Activated naive CD4-positive, alpha-beta T cell treated with anti-CD3 and anti-CD28 coated beads for 36 hours (primary cell): ENCODE measurements around the gene MRPL50. TPM values are rescaled to one million over a fixed set of nuclear protein-coding genes. Genes with fewer than 3 reads are reported as not detected.

ENCODE experiments used
- CTCF ChIA-PET: fragments of 350-600 bp; sonication (Branson Sonifier 250); formaldehyde crosslinking; loops from one replicate; lab custom pipeline; 2021; ENCODE audit warnings: antibody characterized with exemption; lab: Charles Lee
- DNase-seq: peaks from one replicate; pipeline ENCODE4 v3.0.0-alpha.2; 2020
- H3K27ac Mint-ChIP-seq: one replicate; pipeline ENCODE4 v1.8.0; 2021; ENCODE audit warnings: mild to moderate bottlenecking, mixed read lengths
- H3K27me3 Mint-ChIP-seq: one replicate; pipeline ENCODE4 v1.8.0; 2021; ENCODE audit warnings: low read depth, mixed read lengths
- H3K36me3 Mint-ChIP-seq: one replicate; pipeline ENCODE4 v1.8.0; 2021; ENCODE audit warnings: low read depth, mixed read lengths
- H3K4me1 Mint-ChIP-seq: one replicate; pipeline ENCODE4 v1.8.0; 2021; ENCODE audit warnings: low read depth, mixed read lengths
- H3K4me3 Mint-ChIP-seq: one replicate; pipeline ENCODE4 v1.8.0; 2021; ENCODE audit warnings: mild to moderate bottlenecking, moderate library complexity, mixed read lengths
- H3K9me3 Mint-ChIP-seq: one replicate; pipeline ENCODE4 v1.8.0; 2021; ENCODE audit warnings: mixed read lengths
- intact Hi-C: fragments of 100-400 bp; cut with micrococcal nuclease; formaldehyde crosslinking; loops from one replicate; pipeline ENCODE4 v1.15.1; 2023
- total RNA-seq, 2 experiments: library from RNA; stranded (reverse); gene quantifications; one replicate each; pipeline ENCODE4 v1.2.3, GENCODE V29; 2021

Gene MRPL50
- total RNA-seq, 2 experiments from 2014 or later: 13.2 to 14.3 TPM

- peaks cover 59% of the 10 kb centered on the region for H3K9me3 Mint-ChIP-seq
- peaks cover 5% of the 10 kb centered on the region for H3K4me1 Mint-ChIP-seq
- peaks cover 49% of the 10 kb centered on the region for H3K36me3 Mint-ChIP-seq
- intact Hi-C loops: no loop called here
- H3K4me3 Mint-ChIP-seq: no peak overlapping the region
- no peaks in the 10 kb centered on the region for H3K27me3 Mint-ChIP-seq
- CTCF ChIA-PET: no interaction called here
- DNase-seq: no peak
- no peak overlapping the region for H3K27ac Mint-ChIP-seq
These were observed 16.4 kb upstream of the MRPL50 start for GRCh38 chr9:101414839-101415238.

DNA sequence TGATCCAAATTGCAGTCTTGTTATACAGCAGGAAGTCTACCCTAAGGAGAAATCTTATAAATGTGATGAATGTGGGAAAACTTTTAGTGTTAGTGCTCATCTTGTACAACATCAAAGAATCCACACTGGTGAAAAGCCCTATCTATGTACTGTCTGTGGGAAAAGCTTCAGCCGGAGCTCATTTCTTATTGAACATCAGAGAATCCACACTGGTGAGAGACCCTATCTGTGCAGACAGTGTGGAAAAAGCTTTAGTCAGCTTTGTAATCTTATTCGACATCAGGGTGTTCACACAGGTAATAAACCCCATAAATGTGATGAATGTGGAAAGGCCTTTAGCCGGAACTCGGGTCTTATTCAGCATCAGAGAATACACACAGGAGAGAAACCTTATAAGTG, 10.7 kb upstream of the MRPL50 start:
- intact Hi-C loops: no loop called here
- DNase-seq: no peak
- Mint-ChIP-seq H3K4me1 (peaks cover 6% of the 10 kb centered on the region), H3K4me3 (no peak overlapping the region), H3K27me3 (no peaks in the 10 kb centered on the region), H3K9me3 (peaks cover 76% of the 10 kb centered on the region), H3K27ac (no peak overlapping the region), H3K36me3 (peaks cover 81% of the 10 kb centered on the region)
- CTCF ChIA-PET: no interaction called here

GRCh38 chr9:101408374-101409078, 10.1 kb upstream of the MRPL50 start:
- Mint-ChIP-seq H3K4me3 (no peak overlapping the region), H3K27me3 (no peaks in the 10 kb centered on the region), H3K36me3 (peaks cover 83% of the 10 kb centered on the region), H3K9me3 (peaks cover 76% of the 10 kb centered on the region), H3K27ac (no peak overlapping the region), H3K4me1 (peaks cover 9% of the 10 kb centered on the region)
- CTCF ChIA-PET: no interaction called here
- intact Hi-C loops: no loop called here
- DNase-seq: no peak

DNA sequence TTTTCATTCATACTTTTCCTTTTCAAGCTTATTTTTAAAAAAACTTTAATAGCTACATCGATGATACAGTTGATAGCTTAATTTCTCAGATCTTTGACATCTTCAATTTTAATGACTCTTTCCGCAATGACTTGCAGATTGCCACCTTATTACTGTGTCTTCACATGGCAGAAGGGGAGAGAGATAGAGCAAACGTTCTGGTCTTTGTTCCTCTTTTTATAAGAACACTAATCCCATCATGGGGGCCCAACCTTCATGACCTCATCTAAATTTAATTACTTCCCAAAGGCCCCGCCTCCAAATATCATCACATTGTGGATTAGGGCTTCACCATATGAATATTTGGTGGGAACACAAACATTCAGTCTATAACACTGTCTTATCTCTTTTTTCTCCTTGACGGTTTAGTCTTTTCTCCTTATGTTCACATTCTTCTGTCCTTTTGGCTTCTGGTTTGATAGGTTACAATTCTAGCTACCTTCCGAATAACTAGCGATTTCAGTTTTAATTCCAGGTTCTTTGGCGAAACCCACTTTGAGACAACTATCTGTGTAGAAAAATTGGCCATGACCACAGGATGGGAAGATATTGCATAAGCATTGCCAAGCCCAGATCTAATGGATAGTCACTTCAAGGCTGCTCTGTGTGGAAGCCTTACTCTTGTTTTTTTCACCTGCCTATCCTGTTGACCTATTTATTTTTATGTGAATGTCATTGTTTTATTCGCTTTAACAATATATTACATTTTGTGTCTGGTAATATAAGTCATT, 5.3 kb upstream of the MRPL50 start:
- peaks cover 45% of the 10 kb centered on the region for H3K9me3 Mint-ChIP-seq
- H3K4me1 Mint-ChIP-seq: peaks cover 43% of the 10 kb centered on the region
- H3K27me3 Mint-ChIP-seq: no peaks in the 10 kb centered on the region
- CTCF ChIA-PET: interaction anchor here (0.6 to 1.5 kb wide), 4 partner anchors 15 to 107 kb away, joined by 3 to 4 read pairs (median 3); no protein-coding TSS in a partner anchor
- no peak for DNase-seq
- intact Hi-C loops: no loop called here
- H3K27ac Mint-ChIP-seq: no peak overlapping the region
- H3K36me3 Mint-ChIP-seq: peaks cover 83% of the 10 kb centered on the region
- H3K4me3 Mint-ChIP-seq: no peak overlapping the region

- peaks cover 71% of the 10 kb centered on the region for H3K36me3 Mint-ChIP-seq
- peak overlapping the region; percentile 92 for H3K4me3 Mint-ChIP-seq
- H3K27ac Mint-ChIP-seq: peak overlapping the region; percentile 97
- peaks cover 16% of the 10 kb centered on the region for H3K9me3 Mint-ChIP-seq
- H3K27me3 Mint-ChIP-seq: no peaks in the 10 kb centered on the region
- DNase-seq: no peak
- H3K4me1 Mint-ChIP-seq: peaks cover 58% of the 10 kb centered on the region
- CTCF ChIA-PET: no interaction called here
- intact Hi-C loops: no loop called here
These were observed 1.7 kb upstream of the MRPL50 start for GRCh38 chr9:101400120-101400519.

DNA sequence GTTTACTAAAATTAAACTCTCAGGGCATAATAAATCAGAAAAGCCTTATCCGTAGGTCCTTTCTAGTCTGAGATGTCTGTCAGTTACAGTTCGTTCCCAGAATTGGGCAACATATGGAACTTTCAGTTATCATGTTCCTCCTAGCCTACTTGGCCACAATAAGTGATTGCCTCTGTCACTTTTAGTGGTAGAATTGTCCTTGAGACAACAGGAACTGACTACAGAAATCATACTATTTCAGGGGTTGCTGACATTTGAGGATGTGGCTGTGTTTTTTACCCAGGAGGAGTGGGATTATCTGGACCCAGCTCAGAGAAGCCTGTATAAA, 1.2 kb upstream of the MRPL50 start:
- CTCF ChIA-PET: interaction anchor here (1.2 to 2.2 kb wide), 2 partner anchors 12 to 135 kb away, joined by 3 to 9 read pairs; no protein-coding TSS in a partner anchor

DNA sequence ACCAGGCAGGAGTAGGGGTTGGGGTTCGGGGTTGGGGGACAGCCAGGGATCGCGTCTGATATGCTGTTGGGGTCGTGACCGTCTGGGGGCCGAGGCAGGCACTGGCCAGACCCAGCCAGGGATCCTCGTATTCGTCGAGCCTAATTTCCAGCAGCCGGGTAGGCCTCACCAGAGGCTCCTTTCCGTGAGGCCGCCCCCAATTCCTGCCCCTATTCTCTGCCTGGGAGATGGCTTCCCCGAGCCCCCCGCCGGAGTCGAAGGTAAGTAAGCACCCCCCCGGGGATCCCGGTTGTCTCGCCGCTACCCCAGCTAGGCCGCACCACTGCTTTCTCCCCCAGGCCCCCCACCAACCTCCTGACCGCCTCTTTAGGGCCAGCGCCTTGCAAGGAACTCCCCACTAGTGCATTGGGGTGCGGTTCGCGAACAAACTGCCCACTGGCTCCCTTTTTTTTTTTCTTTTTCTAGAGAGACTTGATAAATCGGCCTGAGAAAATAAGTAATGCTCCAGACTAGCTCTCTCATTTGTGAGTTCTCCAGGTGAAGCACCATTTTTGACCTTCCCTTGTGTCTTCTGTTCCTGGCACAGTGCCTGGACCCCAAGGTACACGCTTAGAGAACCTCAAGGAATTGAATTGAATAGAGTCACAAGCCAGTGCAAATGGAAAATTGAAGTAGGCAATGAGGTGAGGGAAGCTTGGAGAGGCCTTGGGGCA, 668 bp upstream of the MRPL50 start:
- CTCF ChIA-PET: interaction anchor here (1.2 to 2.2 kb wide), 2 partner anchors 11 to 135 kb away, joined by 3 to 9 read pairs; no protein-coding TSS in a partner anchor
- Mint-ChIP-seq H3K27ac (peak overlapping the region; percentile 97), H3K4me1 (peaks cover 65% of the 10 kb centered on the region), H3K36me3 (peaks cover 72% of the 10 kb centered on the region), H3K27me3 (no peaks in the 10 kb centered on the region), H3K9me3 (peaks cover 17% of the 10 kb centered on the region), H3K4me3 (peak overlapping the region; percentile 92)
- DNase-seq: peak; percentile 13
- intact Hi-C loops: loop anchor here (1.0 to 5.0 kb wide), 10 partner anchors 50 to 1579 kb away; partner anchors contain the start of genes INVS, MSANTD3, RNF20 and STX17

More for the DNA sequence above, 1.2 kb upstream of the MRPL50 start:
- no peak for DNase-seq
- Mint-ChIP-seq H3K4me3 (peak overlapping the region; percentile 92), H3K36me3 (peaks cover 71% of the 10 kb centered on the region), H3K9me3 (peaks cover 13% of the 10 kb centered on the region), H3K27ac (peak overlapping the region; percentile 97), H3K27me3 (no peaks in the 10 kb centered on the region), H3K4me1 (peaks cover 60% of the 10 kb centered on the region)
- intact Hi-C loops: loop anchor here (2.0 to 5.0 kb wide), 6 partner anchors 49 to 1493 kb away; partner anchors contain the start of genes MSANTD3, STX17 and TEX10

DNA sequence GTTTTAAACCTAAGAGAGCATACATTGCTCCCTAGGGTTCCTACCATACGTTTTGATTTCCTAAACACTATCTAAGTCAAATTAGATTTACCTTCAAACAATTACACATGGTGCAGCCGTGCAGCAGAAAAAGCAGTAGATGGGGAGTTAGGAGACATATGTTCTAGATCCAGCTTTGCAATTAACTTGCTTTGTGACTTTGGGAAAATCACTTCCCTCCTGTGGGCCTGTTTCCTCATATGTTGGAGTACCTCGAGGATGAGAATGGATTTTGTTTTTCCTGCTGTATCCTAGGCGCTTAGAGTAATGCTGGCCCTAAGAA, 711 bp downstream of the MRPL50 start:
- peaks cover 15% of the 10 kb centered on the region for H3K9me3 Mint-ChIP-seq
- H3K36me3 Mint-ChIP-seq: peaks cover 71% of the 10 kb centered on the region
- intact Hi-C loops: loop anchor here (1.0 to 5.0 kb wide), 10 partner anchors 51 to 1577 kb away; partner anchors contain the start of genes INVS, MSANTD3, RNF20 and STX17
- H3K4me1 Mint-ChIP-seq: peaks cover 65% of the 10 kb centered on the region
- peak overlapping the region; percentile 97 for H3K27ac Mint-ChIP-seq
- H3K4me3 Mint-ChIP-seq: peak overlapping the region; percentile 92
- CTCF ChIA-PET: interaction anchor here (2.2 kb wide), 1 partner anchor 10 kb away, joined by 9 read pairs; no protein-coding TSS in a partner anchor
- DNase-seq: no peak
- H3K27me3 Mint-ChIP-seq: no peaks in the 10 kb centered on the region

DNA sequence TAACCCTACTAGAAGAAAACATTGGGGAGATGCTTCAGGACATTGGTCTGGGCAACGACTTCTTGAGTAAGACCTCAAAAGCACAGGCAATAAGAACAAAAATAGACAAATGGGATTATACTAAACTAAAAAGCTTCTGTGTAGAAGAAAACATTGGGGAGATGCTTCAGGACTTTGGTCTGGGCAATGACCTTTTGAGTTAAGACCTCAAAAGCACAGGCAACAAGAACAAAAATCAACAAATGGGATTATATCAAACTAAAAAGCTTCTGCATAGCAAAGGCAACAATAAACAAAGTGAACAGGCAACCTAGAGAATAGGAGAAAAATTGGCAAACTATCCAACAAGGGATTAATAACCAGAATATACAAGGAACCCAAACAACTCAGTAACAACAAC, 3.7 kb downstream of the MRPL50 start:
- Mint-ChIP-seq H3K27me3 (no peaks in the 10 kb centered on the region), H3K9me3 (peaks cover 18% of the 10 kb centered on the region), H3K27ac (no peak overlapping the region), H3K36me3 (peaks cover 63% of the 10 kb centered on the region), H3K4me1 (peaks cover 56% of the 10 kb centered on the region), H3K4me3 (no peak overlapping the region)
- no peak for DNase-seq
- intact Hi-C loops: loop anchor here (5.0 kb wide), 2 partner anchors 797 to 967 kb away; partner anchors contain the start of gene MSANTD3
- CTCF ChIA-PET: no interaction called here

GRCh38 chr9:101393135-101393534, 5.3 kb downstream of the MRPL50 start:
- H3K4me1 Mint-ChIP-seq: peaks cover 58% of the 10 kb centered on the region
- peaks cover 70% of the 10 kb centered on the region for H3K36me3 Mint-ChIP-seq
- intact Hi-C loops: no loop called here
- CTCF ChIA-PET: no interaction called here
- DNase-seq: no peak
- peaks cover 18% of the 10 kb centered on the region for H3K9me3 Mint-ChIP-seq
- H3K27me3 Mint-ChIP-seq: no peaks in the 10 kb centered on the region
- no peak overlapping the region for H3K4me3 Mint-ChIP-seq
- H3K27ac Mint-ChIP-seq: no peak overlapping the region

GRCh38 chr9:101388507-101388993, 9.9 kb downstream of the MRPL50 start:
- H3K4me1 Mint-ChIP-seq: peaks cover 30% of the 10 kb centered on the region
- no peak overlapping the region for H3K4me3 Mint-ChIP-seq
- intact Hi-C loops: no loop called here
- peaks cover 49% of the 10 kb centered on the region for H3K36me3 Mint-ChIP-seq
- H3K9me3 Mint-ChIP-seq: peaks cover 18% of the 10 kb centered on the region
- peak overlapping the region; percentile 69 for H3K27ac Mint-ChIP-seq
- H3K27me3 Mint-ChIP-seq: no peaks in the 10 kb centered on the region
- DNase-seq: no peak
- CTCF ChIA-PET: interaction anchor here (0.6 to 2.3 kb wide), 12 partner anchors 10 to 867 kb away, joined by 3 to 18 read pairs (median 3); partner anchors contain the start of genes MRPL50 and ZNF189
